KBM-7 (cell line): Measurements from ENCODE around the gene SOX1.

Experiments used
- DNase-seq: peaks from one replicate; pipeline ENCODE4 v3.0.0-alpha.2; 2015
- in situ Hi-C: fragments of 300-500 bp; cut with MboI; formaldehyde crosslinking; loops from 2 replicates; pipeline ENCODE4 v1.14.3; 2020; ENCODE audit warnings: low sequenced_read_pairs, low pct_unique_long_range_greater_than_20kb, mixed read lengths

Gene SOX1

GRCh38 chr13:112117258-112117954, 50.5 kb downstream of the SOX1 start:
- DNase-seq, result no peak
- in situ Hi-C loops, result no loop called here

GRCh38 chr13:112117955-112118302, 51.0 kb downstream of the SOX1 start:
- in situ Hi-C loops, result no loop called here
- no peak for DNase-seq

- DNase-seq, result no peak
- in situ Hi-C loops, result no loop called here
Measured at GRCh38 chr13:112118451-112119064, 51.6 kb downstream of the SOX1 start.

- in situ Hi-C loops, result no loop called here
- DNase-seq, result no peak
Measured at GRCh38 chr13:112119192-112120030, 52.5 kb downstream of the SOX1 start.

- in situ Hi-C loops, result no loop called here
- DNase-seq, result no peak
Measured at GRCh38 chr13:112120031-112120373, 53.1 kb downstream of the SOX1 start.
